Kidney (tissue), 14 donors: ENCODE data around the gene PRR14L. TPM values are rescaled to one million over a fixed set of nuclear protein-coding genes. Genes with fewer than 3 reads are reported as not detected.

Experiments used
- DNase-seq, 5 donors: peaks; one replicate each; pipeline ENCODE4 v3.0.0-alpha.2; 2013 to 2020
- FAIRE-seq: peaks from 2 replicates; lab custom pipeline; 2012; peaks lifted over from hg19 to GRCh38; lab: Jason Lieb, UNC
- H3K27ac ChIP-seq, 2 donors: one replicate each; pipeline ENCODE4 v1.7.0; 2013; ENCODE audit warnings: low read depth in 2 of 2, low read length in 2 of 2, inconsistent platforms in 1 of 2
- H3K27me3 ChIP-seq: one replicate; pipeline ENCODE4 v1.7.1; 2013; ENCODE audit warnings: low read length, inconsistent platforms; ENCODE audit not compliant: control insufficient read depth, insufficient read depth
- H3K36me3 ChIP-seq, 3 donors: one replicate each; pipeline versions ENCODE4 v1.7.0 to v1.7.1; 2013; ENCODE audit warnings: low read length in 3 of 3, control low read depth in 1 of 3, inconsistent platforms in 1 of 3; ENCODE audit not compliant: insufficient read depth in 3 of 3, control insufficient read depth in 2 of 3
- H3K4me1 ChIP-seq, 3 donors: one replicate each; pipeline versions ENCODE4 v1.7.0 to v1.7.1; 2013; ENCODE audit warnings: low read length in 3 of 3, inconsistent platforms in 1 of 3, low read depth in 1 of 3; ENCODE audit not compliant: control insufficient read depth in 2 of 3, insufficient read depth in 2 of 3
- H3K4me3 ChIP-seq, 3 donors: one replicate each; pipeline versions ENCODE4 v1.7.0 to v1.8.1; 2013; ENCODE audit warnings: low read length in 3 of 3, control low read depth in 1 of 3, inconsistent platforms in 1 of 3
- H3K9ac ChIP-seq, 3 donors: one replicate each; pipeline versions ENCODE4 v1.7.0 to v1.7.1; 2013; ENCODE audit warnings: low read length in 3 of 3, control low read depth in 1 of 3, inconsistent platforms in 1 of 3
- H3K9me3 ChIP-seq, 3 donors: one replicate each; pipeline versions ENCODE4 v1.7.0 to v1.7.1; 2013; ENCODE audit warnings: low read length in 3 of 3, control low read depth in 1 of 3, inconsistent platforms in 1 of 3; ENCODE audit not compliant: control insufficient read depth in 2 of 3, insufficient read depth in 1 of 3
- intact Hi-C: fragments of 100-400 bp; cut with DNase I; formaldehyde crosslinking; loops from one replicate; pipeline ENCODE4 v1.11.1; 2022
- polyA plus RNA-seq: library from polyadenylated mRNA; stranded (reverse); fragments of 350-450 nt; fragmentation: Illumina TruSeq; extraction: RNeasy Lipid Tissue Mini Kit (QIAGEN cat#74804); gene quantifications from one replicate; pipeline ENCODE4 v1.2.3, GENCODE V29; 2014; ENCODE audit warnings: low read depth, low replicate concordance; ENCODE audit not compliant: insufficient read depth
- total RNA-seq: library from RNA; stranded (reverse); fragmentation: NEBNext Ultra II Directional; extraction: Animal tissue kit (Norgen Biotek cat#: 25700); gene quantifications from one replicate; pipeline ENCODE4 v1.2.1, GENCODE V29; 2021
- TF ChIP-seq, protein P1 (sequence below): IDR thresholded peaks from 3 replicates; pipeline ENCODE4 v1.5.1; 2012; ENCODE audit warnings: mild to moderate bottlenecking, moderate library complexity, borderline replicate concordance; ENCODE audit not compliant: insufficient read depth; ENCODE audit errors: extremely low read depth
- donor health status: control.
- donor health status: control.
- donor health status: control.
- donor health status: control.
- donor health status: control.
- donor health status: DM: yes; HTN: yes; CAD: no.
- donor health status: Normal renal cell carcinoma (clear cell type).

The PRR14L gene
- total and polyA plus RNA-seq, 2 donors from 2014 or later, result 5.1 to 45.3 TPM

DNA sequence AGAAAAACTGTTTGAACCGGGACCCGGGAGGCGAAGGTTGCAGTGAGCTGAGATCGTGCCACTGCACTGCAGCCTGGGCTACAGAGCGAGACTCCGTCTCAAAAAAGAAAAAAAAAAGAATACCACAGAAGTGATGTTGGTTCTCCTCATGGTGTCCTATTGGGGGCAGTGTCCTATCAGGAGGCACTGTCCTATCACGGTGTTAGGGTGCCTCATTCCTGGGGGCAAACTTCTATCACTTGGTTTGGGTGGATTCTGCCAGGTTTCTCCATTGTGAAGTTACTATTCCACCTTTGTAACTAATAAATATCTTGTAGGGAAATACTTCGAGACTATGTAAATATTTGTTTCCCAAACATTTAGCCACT, 19.6 kb downstream of the PRR14L start:
- FAIRE-seq (no peak), DNase-seq (no peak)
- Histone ChIP-seq H3K36me3 (peaks cover 0 to 4% (median under 1%) of the 10 kb centered on the region in 3 donors), H3K4me1 (peaks cover 0 to 9% (median 2%) of the 10 kb centered on the region in 3 donors), H3K4me3 (no peak overlapping the region), H3K9me3 (no peaks in the 10 kb centered on the region), H3K27me3 (no peaks in the 10 kb centered on the region), H3K9ac (no peak overlapping the region), H3K27ac (no peak overlapping the region)
- intact Hi-C loops, result no loop called here
- TF ChIP-seq, protein P1, sequence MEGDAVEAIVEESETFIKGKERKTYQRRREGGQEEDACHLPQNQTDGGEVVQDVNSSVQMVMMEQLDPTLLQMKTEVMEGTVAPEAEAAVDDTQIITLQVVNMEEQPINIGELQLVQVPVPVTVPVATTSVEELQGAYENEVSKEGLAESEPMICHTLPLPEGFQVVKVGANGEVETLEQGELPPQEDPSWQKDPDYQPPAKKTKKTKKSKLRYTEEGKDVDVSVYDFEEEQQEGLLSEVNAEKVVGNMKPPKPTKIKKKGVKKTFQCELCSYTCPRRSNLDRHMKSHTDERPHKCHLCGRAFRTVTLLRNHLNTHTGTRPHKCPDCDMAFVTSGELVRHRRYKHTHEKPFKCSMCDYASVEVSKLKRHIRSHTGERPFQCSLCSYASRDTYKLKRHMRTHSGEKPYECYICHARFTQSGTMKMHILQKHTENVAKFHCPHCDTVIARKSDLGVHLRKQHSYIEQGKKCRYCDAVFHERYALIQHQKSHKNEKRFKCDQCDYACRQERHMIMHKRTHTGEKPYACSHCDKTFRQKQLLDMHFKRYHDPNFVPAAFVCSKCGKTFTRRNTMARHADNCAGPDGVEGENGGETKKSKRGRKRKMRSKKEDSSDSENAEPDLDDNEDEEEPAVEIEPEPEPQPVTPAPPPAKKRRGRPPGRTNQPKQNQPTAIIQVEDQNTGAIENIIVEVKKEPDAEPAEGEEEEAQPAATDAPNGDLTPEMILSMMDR, result no peak

GRCh38 chr22:31728857-31729256, 21.1 kb downstream of the PRR14L start:
- Histone ChIP-seq H3K4me1 (peaks cover 0 to 9% (median 0%) of the 10 kb centered on the region in 3 donors), H3K27me3 (no peaks in the 10 kb centered on the region), H3K9ac (no peak overlapping the region), H3K27ac (no peak overlapping the region), H3K36me3 (peaks cover 0 to 9% (median 3%) of the 10 kb centered on the region in 3 donors), H3K9me3 (no peaks in the 10 kb centered on the region), H3K4me3 (no peak overlapping the region)
- TF ChIP-seq, protein P1, result no peak
- FAIRE-seq (no peak), DNase-seq (no peak)
- intact Hi-C loops, result no loop called here

DNA sequence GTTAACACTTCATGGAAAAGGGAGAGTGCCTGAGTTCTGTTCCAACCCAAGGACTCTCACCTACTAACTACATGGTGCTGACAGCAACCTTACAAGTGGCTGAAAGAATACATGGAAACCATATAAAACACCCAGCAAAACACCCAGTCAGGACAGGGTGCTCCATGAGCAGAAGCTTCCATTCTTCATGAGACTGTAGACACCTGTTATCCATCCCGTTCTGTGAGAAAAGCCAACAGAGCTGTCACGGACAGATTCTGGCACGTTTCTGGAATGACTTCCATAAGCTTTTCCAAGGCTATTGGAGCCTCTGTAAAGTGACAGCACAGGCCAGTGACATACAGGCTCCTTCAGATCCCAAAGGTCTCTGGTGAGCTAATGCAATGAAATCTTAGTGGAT, 23.2 kb downstream of the PRR14L start:
- intact Hi-C loops, result no loop called here
- Histone ChIP-seq H3K4me3 (no peak overlapping the region), H3K27me3 (no peaks in the 10 kb centered on the region), H3K9me3 (no peaks in the 10 kb centered on the region), H3K4me1 (no peaks in the 10 kb centered on the region), H3K36me3 (peaks cover 0 to 19% (median 12%) of the 10 kb centered on the region in 3 donors), H3K27ac (no peak overlapping the region), H3K9ac (no peak overlapping the region)
- FAIRE-seq, result no peak
- TF ChIP-seq, protein P1, result no peak
- DNase-seq, result no peak

DNA sequence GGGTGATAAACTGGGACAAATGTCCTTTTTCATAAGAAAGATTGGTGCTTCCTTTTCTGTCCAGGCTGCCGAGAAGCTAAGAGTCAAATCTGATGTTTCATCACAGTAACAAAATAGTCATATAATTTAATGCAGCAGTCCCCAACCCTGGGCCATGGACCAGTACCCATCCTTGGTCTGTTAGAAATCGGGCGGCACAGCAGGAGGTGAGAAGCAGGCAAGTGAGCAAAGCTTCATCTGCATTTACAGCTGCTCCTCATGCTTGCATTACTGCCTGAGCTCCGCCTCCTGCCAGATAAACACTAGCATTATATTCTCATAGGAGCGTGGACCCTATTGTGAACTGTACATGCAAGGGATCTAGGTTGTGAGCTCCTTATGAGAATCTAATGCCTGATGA, 26.2 kb downstream of the PRR14L start:
- no peak overlapping the region for H3K4me3 ChIP-seq
- TF ChIP-seq, protein P1, result no peak
- H3K27me3 ChIP-seq, result no peaks in the 10 kb centered on the region
- no peaks in the 10 kb centered on the region for H3K4me1 ChIP-seq
- intact Hi-C loops, result no loop called here
- no peak overlapping the region for H3K27ac ChIP-seq
- FAIRE-seq (no peak), DNase-seq (no peak)
- no peak overlapping the region for H3K9ac ChIP-seq
- no peaks in the 10 kb centered on the region for H3K9me3 ChIP-seq
- peaks cover 0 to 28% (median 12%) of the 10 kb centered on the region in 3 donors for H3K36me3 ChIP-seq
